Osteoblast (primary cell): ENCODE data around the gene MLH1. TPM values are rescaled to one million over a fixed set of nuclear protein-coding genes. Genes with fewer than 3 reads are reported as not detected.

Experiments used
- DNase-seq: peaks from one replicate; pipeline ENCODE4 v3.0.0; 2011; ENCODE audit warnings: low spot score, mixed read lengths; ENCODE audit not compliant: insufficient read length; ENCODE audit errors: missing footprints
- H2AFZ ChIP-seq: 2 replicates; pipeline ENCODE4 v1.6.0; 2011; ENCODE audit warnings: mild to moderate bottlenecking, low read length
- H3K27ac ChIP-seq: 2 replicates; pipeline ENCODE4 v1.5.1; 2011; ENCODE audit warnings: mild to moderate bottlenecking, low read depth, low read length, moderate library complexity
- H3K27me3 ChIP-seq: 2 replicates; pipeline ENCODE4 v1.6.0; 2012; ENCODE audit warnings: mild to moderate bottlenecking, control low read depth, inconsistent platforms, low read length, moderate library complexity; ENCODE audit not compliant: insufficient read depth
- H3K36me3 ChIP-seq: 2 replicates; pipeline ENCODE4 v1.5.1; 2011; ENCODE audit warnings: mild to moderate bottlenecking, low read length, control low read depth, moderate library complexity; ENCODE audit not compliant: insufficient read depth
- H3K4me1 ChIP-seq: 2 replicates; pipeline ENCODE4 v1.5.1; 2011; ENCODE audit warnings: mild to moderate bottlenecking, low read length, control low read depth, moderate library complexity; ENCODE audit not compliant: insufficient read depth
- H3K4me2 ChIP-seq: 2 replicates; pipeline ENCODE4 v1.6.0; 2011; ENCODE audit warnings: mild to moderate bottlenecking, low read length; ENCODE audit not compliant: insufficient read depth
- H3K4me3 ChIP-seq: fragments of 200-600 bp; sonication (generic); 3 replicates; pipeline ENCODE4 v1.5.1; 2012; ENCODE audit warnings: mild to moderate bottlenecking, low read length, inconsistent platforms; ENCODE audit not compliant: insufficient read depth
- H3K79me2 ChIP-seq: 2 replicates; pipeline ENCODE4 v1.6.0; 2012; ENCODE audit warnings: mild to moderate bottlenecking, low read length, control low read depth, inconsistent platforms; ENCODE audit not compliant: insufficient read depth
- H3K9me3 ChIP-seq: 2 replicates; pipeline ENCODE4 v1.5.1; 2011; ENCODE audit warnings: low read depth, low read length, control low read depth
- H4K20me1 ChIP-seq: 2 replicates; pipeline ENCODE4 v1.6.0; 2012; ENCODE audit warnings: mild to moderate bottlenecking, low read length, control low read depth; ENCODE audit not compliant: insufficient read depth
- total RNA-seq: library from RNA; depleted of rRNA; stranded (reverse); fragments of >200 nt; gene quantifications from 2 replicates; pipeline ENCODE4 v1.2.3, GENCODE V29; 2012
- TF ChIP-seq, protein P1 (sequence below): IDR thresholded peaks from 2 replicates; pipeline ENCODE4 v1.5.1; 2011; ENCODE audit warnings: mild to moderate bottlenecking, low read depth, low read length, moderate library complexity; ENCODE audit errors: extremely low read depth

MLH1 gene
- total RNA-seq, 1 donor: 53.6 TPM

DNA sequence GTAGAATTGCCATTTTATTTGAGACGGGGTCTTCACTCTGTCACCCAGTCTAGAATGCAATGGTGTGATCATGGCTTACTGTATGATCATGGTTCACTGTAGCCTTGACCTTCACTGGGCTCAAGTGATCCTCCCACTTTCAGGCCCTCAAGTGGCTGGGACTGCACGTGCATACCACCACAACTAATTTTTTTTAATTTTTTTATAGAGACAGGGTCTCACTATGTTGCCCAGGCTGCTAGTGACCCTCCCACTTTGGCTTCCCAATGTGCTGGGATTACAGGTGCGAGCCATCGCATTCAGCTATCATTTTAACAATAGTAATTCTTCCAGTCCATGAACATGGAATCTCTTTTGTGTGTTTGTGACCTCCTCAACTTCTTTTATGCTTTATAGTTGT, 12.3 kb upstream of the MLH1 start:
- no peaks in the 10 kb centered on the region for H3K9me3 ChIP-seq
- peaks cover 36% of the 10 kb centered on the region for H3K36me3 ChIP-seq
- H3K4me3 ChIP-seq: no peak overlapping the region
- TF ChIP-seq, protein P1, sequence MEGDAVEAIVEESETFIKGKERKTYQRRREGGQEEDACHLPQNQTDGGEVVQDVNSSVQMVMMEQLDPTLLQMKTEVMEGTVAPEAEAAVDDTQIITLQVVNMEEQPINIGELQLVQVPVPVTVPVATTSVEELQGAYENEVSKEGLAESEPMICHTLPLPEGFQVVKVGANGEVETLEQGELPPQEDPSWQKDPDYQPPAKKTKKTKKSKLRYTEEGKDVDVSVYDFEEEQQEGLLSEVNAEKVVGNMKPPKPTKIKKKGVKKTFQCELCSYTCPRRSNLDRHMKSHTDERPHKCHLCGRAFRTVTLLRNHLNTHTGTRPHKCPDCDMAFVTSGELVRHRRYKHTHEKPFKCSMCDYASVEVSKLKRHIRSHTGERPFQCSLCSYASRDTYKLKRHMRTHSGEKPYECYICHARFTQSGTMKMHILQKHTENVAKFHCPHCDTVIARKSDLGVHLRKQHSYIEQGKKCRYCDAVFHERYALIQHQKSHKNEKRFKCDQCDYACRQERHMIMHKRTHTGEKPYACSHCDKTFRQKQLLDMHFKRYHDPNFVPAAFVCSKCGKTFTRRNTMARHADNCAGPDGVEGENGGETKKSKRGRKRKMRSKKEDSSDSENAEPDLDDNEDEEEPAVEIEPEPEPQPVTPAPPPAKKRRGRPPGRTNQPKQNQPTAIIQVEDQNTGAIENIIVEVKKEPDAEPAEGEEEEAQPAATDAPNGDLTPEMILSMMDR: no peak
- no peak overlapping the region for H3K4me2 ChIP-seq
- no peak overlapping the region for H3K27ac ChIP-seq
- H3K79me2 ChIP-seq: no peaks in the 10 kb centered on the region
- no peaks in the 10 kb centered on the region for H3K4me1 ChIP-seq
- H2AFZ ChIP-seq: no peak overlapping the region
- no peaks in the 10 kb centered on the region for H4K20me1 ChIP-seq
- no peak for DNase-seq
- H3K27me3 ChIP-seq: no peaks in the 10 kb centered on the region

DNA sequence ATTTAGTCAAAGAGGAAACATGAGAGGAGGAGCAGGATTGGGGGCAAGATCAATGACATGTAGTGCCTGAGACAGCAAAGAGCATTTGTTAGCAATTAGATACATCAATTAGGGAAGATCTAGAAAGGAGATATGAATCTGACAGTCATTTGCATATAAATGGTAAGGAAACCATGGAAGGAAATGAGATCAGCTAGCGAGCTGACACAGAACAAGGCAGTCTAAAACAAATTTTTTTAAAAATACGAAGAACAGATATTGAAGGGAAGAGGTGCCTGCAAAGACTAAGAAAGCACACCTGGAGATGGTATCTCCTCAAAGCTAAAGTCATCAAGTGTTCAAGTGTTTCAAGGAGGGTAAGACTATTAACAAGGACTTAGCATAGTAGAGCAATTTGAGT, 5.0 kb upstream of the MLH1 start:
- Histone ChIP-seq H3K27me3 (no peaks in the 10 kb centered on the region), H4K20me1 (peaks cover 30% of the 10 kb centered on the region), H3K79me2 (peaks cover 42% of the 10 kb centered on the region)

DNA sequence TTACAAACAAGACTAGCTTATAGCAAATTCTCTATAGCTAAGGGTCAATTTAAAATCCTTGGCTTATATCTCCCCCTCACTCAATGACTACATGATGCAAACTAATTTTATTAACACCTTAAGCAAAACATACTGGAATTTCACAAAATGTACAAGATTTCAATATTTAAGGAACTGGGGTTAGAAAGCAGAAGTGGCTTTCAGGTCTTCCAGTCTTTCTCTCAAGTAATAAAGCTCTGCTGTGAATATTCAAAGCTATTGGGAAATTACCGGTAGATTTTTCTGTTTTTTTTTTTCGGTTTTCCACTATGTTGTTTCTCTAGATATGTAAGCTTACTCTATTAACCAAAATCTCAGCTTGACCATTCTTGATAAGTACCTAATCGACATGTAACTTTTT, 4.3 kb upstream of the MLH1 start:
- H3K79me2 ChIP-seq: peaks cover 44% of the 10 kb centered on the region
- peaks cover 31% of the 10 kb centered on the region for H3K4me1 ChIP-seq
- peaks cover 30% of the 10 kb centered on the region for H4K20me1 ChIP-seq
- peak overlapping the region; percentile 17 for H3K4me3 ChIP-seq
- no peak overlapping the region for H3K27ac ChIP-seq
- peaks cover 38% of the 10 kb centered on the region for H3K36me3 ChIP-seq
- no peak overlapping the region for H2AFZ ChIP-seq
- no peaks in the 10 kb centered on the region for H3K9me3 ChIP-seq
- H3K27me3 ChIP-seq: no peaks in the 10 kb centered on the region
- TF ChIP-seq, protein P1: no peak
- peak overlapping the region; percentile 97 for H3K4me2 ChIP-seq
- no peak for DNase-seq

More for the DNA sequence above, 5.0 kb upstream of the MLH1 start:
- H3K4me3 ChIP-seq: no peak overlapping the region
- H3K4me1 ChIP-seq: peaks cover 30% of the 10 kb centered on the region
- H3K9me3 ChIP-seq: no peaks in the 10 kb centered on the region
- H3K4me2 ChIP-seq: no peak overlapping the region
- no peak for DNase-seq
- no peak overlapping the region for H2AFZ ChIP-seq
- TF ChIP-seq, protein P1: no peak
- H3K27ac ChIP-seq: no peak overlapping the region
- H3K36me3 ChIP-seq: peaks cover 43% of the 10 kb centered on the region

DNA sequence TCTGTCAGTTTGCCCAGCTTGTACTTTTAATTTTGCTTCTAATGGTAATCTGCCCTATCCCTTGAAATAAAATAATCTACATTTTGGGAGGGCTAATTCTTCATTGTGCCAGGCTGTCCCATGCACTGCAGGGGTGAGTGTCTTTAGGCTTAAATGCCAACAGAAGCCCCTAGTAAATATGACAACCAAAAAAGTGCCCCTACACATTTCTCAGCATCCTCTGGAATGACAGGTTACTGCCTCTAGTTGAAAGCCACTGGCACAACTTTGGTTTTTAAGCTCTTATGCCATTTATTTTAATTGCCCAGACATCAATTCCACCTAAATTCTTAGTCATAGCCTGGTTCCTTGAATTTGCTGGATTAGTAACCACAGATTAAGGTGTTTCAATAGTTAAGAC, 3.8 kb upstream of the MLH1 start:
- no peaks in the 10 kb centered on the region for H3K27me3 ChIP-seq
- peaks cover 36% of the 10 kb centered on the region for H3K4me1 ChIP-seq
- no peaks in the 10 kb centered on the region for H3K9me3 ChIP-seq
- H4K20me1 ChIP-seq: peaks cover 30% of the 10 kb centered on the region
- peak overlapping the region; percentile 97 for H3K4me2 ChIP-seq
- TF ChIP-seq, protein P1: no peak
- H2AFZ ChIP-seq: no peak overlapping the region
- peaks cover 33% of the 10 kb centered on the region for H3K36me3 ChIP-seq
- no peak for DNase-seq
- H3K27ac ChIP-seq: no peak overlapping the region
- peak overlapping the region; percentile 17 for H3K4me3 ChIP-seq
- peaks cover 49% of the 10 kb centered on the region for H3K79me2 ChIP-seq
